Mesenchymal stem cell (in vitro differentiated cells and primary cell): ENCODE data around the gene OXSR1.

Source experiments
- DNase-seq: peaks from one replicate; pipeline ENCODE4 v3.0.0-alpha.2; 2013
- H2AFZ ChIP-seq: one replicate; pipeline ENCODE4 v1.6.1; 2013; ENCODE audit warnings: low read depth, mild to moderate bottlenecking, control low read depth, inconsistent platforms, low read length, moderate library complexity
- H2AK5ac ChIP-seq: 2 replicates; pipeline ENCODE4 v1.6.1; 2013; ENCODE audit warnings: low read length, moderate library complexity, mild to moderate bottlenecking, inconsistent platforms; ENCODE audit not compliant: severe bottlenecking
- H2BK120ac ChIP-seq: one replicate; pipeline ENCODE4 v1.6.1; 2013; ENCODE audit warnings: low read depth, mild to moderate bottlenecking, inconsistent platforms, low read length, moderate library complexity
- H2BK12ac ChIP-seq, 2 experiments: one replicate each; pipeline ENCODE4 v1.6.1; 2013; ENCODE audit warnings: inconsistent platforms in 2 of 2, low read length in 2 of 2, mild to moderate bottlenecking in 2 of 2, moderate library complexity in 2 of 2, control low read depth in 1 of 2
- H2BK15ac ChIP-seq: one replicate; pipeline ENCODE4 v1.6.1; 2013; ENCODE audit warnings: mild to moderate bottlenecking, low read depth, inconsistent platforms; ENCODE audit not compliant: poor library complexity, severe bottlenecking
- H2BK5ac ChIP-seq: 2 replicates; pipeline ENCODE4 v1.6.1; 2013; ENCODE audit warnings: low read depth, mild to moderate bottlenecking, low read length, control low read depth, inconsistent platforms; ENCODE audit not compliant: poor library complexity, severe bottlenecking
- H3K14ac ChIP-seq, 2 experiments: one replicate each; pipeline ENCODE4 v1.6.1; 2013; ENCODE audit warnings: inconsistent platforms in 2 of 2, low read length in 2 of 2, control low read depth in 1 of 2, mild to moderate bottlenecking in 1 of 2, moderate library complexity in 1 of 2
- H3K18ac ChIP-seq, 2 experiments: one replicate each; pipeline ENCODE4 v1.6.1; 2013; ENCODE audit warnings: inconsistent platforms in 2 of 2, low read length in 2 of 2, control low read depth in 1 of 2, low read depth in 1 of 2, mild to moderate bottlenecking in 1 of 2
- H3K23ac ChIP-seq, 2 experiments: one replicate each; pipeline ENCODE4 v1.6.1; 2013; ENCODE audit warnings: inconsistent platforms in 2 of 2, low read length in 2 of 2, mild to moderate bottlenecking in 2 of 2, moderate library complexity in 2 of 2, control low read depth in 1 of 2
- H3K27ac ChIP-seq: 2 replicates; pipeline ENCODE4 v1.5.1; 2013; ENCODE audit warnings: mild to moderate bottlenecking, moderate library complexity, low read length, control low read depth, inconsistent platforms; ENCODE audit not compliant: poor library complexity, severe bottlenecking
- H3K27me3 ChIP-seq, 2 experiments: 2 replicates each; pipeline versions ENCODE4 v1.6.1 to v1.7.0; 2013; ENCODE audit warnings: low read length in 2 of 2, mild to moderate bottlenecking in 2 of 2, moderate library complexity in 2 of 2, control low read depth in 1 of 2, inconsistent platforms in 1 of 2; ENCODE audit not compliant: control insufficient read depth in 1 of 2, insufficient read depth in 1 of 2
- H3K36me3 ChIP-seq, 2 experiments: 2 replicates each; pipeline versions ENCODE4 v1.6.1 to v1.7.0; 2013; ENCODE audit warnings: low read length in 2 of 2, control low read depth in 1 of 2, inconsistent platforms in 1 of 2, low read depth in 1 of 2, mild to moderate bottlenecking in 1 of 2; ENCODE audit not compliant: insufficient read depth in 2 of 2, control insufficient read depth in 1 of 2
- H3K4ac ChIP-seq, 2 experiments: one replicate each; pipeline ENCODE4 v1.6.1; 2013; ENCODE audit warnings: inconsistent platforms in 2 of 2, low read length in 2 of 2, mild to moderate bottlenecking in 2 of 2, moderate library complexity in 2 of 2, control low read depth in 1 of 2, low read depth in 1 of 2
- H3K4me1 ChIP-seq: 2 replicates; pipeline ENCODE4 v1.6.1; 2013; ENCODE audit warnings: low read depth, low read length, control low read depth; ENCODE audit not compliant: control insufficient read depth, insufficient read depth
- H3K4me2 ChIP-seq: 2 replicates; pipeline ENCODE4 v1.6.1; 2013; ENCODE audit warnings: low read length, mild to moderate bottlenecking, inconsistent platforms; ENCODE audit not compliant: poor library complexity, severe bottlenecking
- H3K4me3 ChIP-seq, 2 experiments: 2 replicates each; pipeline versions ENCODE4 v1.5.1 to v1.7.0; 2013; ENCODE audit warnings: low read length in 2 of 2, mild to moderate bottlenecking in 2 of 2, control low read depth in 1 of 2, low read depth in 1 of 2; ENCODE audit not compliant: insufficient read depth in 1 of 2
- H3K79me1 ChIP-seq: replicated peaks from 2 replicates; pipeline ENCODE4 v1.6.1; 2013; ENCODE audit warnings: mild to moderate bottlenecking, control low read depth, low read length, inconsistent platforms; ENCODE audit not compliant: poor library complexity, severe bottlenecking
- H3K9ac ChIP-seq: 2 replicates; pipeline ENCODE4 v1.7.0; 2013; ENCODE audit warnings: mild to moderate bottlenecking, low read length, moderate library complexity
- H3K9me3 ChIP-seq: 2 replicates; pipeline ENCODE4 v1.7.0; 2013; ENCODE audit warnings: mild to moderate bottlenecking, low read length; ENCODE audit not compliant: control insufficient read depth
- H4K8ac ChIP-seq: one replicate; pipeline ENCODE4 v1.6.1; 2013; ENCODE audit warnings: inconsistent platforms, mild to moderate bottlenecking, low read length, moderate library complexity
- H4K91ac ChIP-seq: one replicate; pipeline ENCODE4 v1.6.1; 2013; ENCODE audit warnings: mild to moderate bottlenecking, low read length, inconsistent platforms
- WGBS: methylation state at CpG from one replicate; pipeline ENCODE4 v1.1.7; 2013; ENCODE audit warnings: mixed read lengths; 5-methylcytosine and 5-hydroxymethylcytosine counted together

Gene OXSR1

GRCh38 chr3:38142959-38143358 is 22.4 kb upstream of the OXSR1 start:
- Histone ChIP-seq H3K18ac (no peak overlapping the region), H2BK15ac (no peak overlapping the region), H3K4me3 (no peak overlapping the region), H3K27me3 (no peaks in the 10 kb centered on the region), H3K27ac (no peak overlapping the region), H4K8ac (no peak overlapping the region), H3K9ac (no peak overlapping the region), H3K4me2 (no peak overlapping the region), H2AFZ (no peak overlapping the region), H3K79me1 (peaks cover 19% of the 10 kb centered on the region), H2BK12ac (no peak overlapping the region), H3K14ac (no peak overlapping the region), H3K36me3 (peaks cover 23 to 24% of the 10 kb centered on the region in 2 experiments), H2BK120ac (no peak overlapping the region), H3K9me3 (peaks cover 14% of the 10 kb centered on the region), H2AK5ac (no peak overlapping the region), H3K4ac (no peak overlapping the region), H3K4me1 (peaks cover 22% of the 10 kb centered on the region), H4K91ac (no peak overlapping the region), H3K23ac (no peak overlapping the region), H2BK5ac (no peak overlapping the region)
- WGBS: 100% methylated on average over 1 of the region's 1 CpG
- DNase-seq: no peak

GRCh38 chr3:38143511-38143910 is 21.8 kb upstream of the OXSR1 start:
- no peak overlapping the region for H4K91ac ChIP-seq
- H2BK12ac ChIP-seq: no peak overlapping the region
- H3K79me1 ChIP-seq: peaks cover 19% of the 10 kb centered on the region
- H2BK120ac ChIP-seq: no peak overlapping the region
- H3K27ac ChIP-seq: no peak overlapping the region
- no peak overlapping the region for H2AK5ac ChIP-seq
- no peak overlapping the region for H3K4me2 ChIP-seq
- H3K27me3 ChIP-seq: no peaks in the 10 kb centered on the region
- 73% methylated on average over 3 of the region's 3 CpGs for WGBS
- H3K18ac ChIP-seq: no peak overlapping the region
- no peak overlapping the region for H3K4me3 ChIP-seq
- no peak overlapping the region for H2AFZ ChIP-seq
- H4K8ac ChIP-seq: no peak overlapping the region
- H3K14ac ChIP-seq: no peak overlapping the region
- H3K4me1 ChIP-seq: peaks cover 17% of the 10 kb centered on the region
- DNase-seq: no peak
- no peak overlapping the region for H3K4ac ChIP-seq
- peaks cover 23 to 24% of the 10 kb centered on the region in 2 experiments for H3K36me3 ChIP-seq
- H3K9me3 ChIP-seq: peaks cover 14% of the 10 kb centered on the region
- no peak overlapping the region for H3K23ac ChIP-seq
- H3K9ac ChIP-seq: no peak overlapping the region
- no peak overlapping the region for H2BK15ac ChIP-seq
- no peak overlapping the region for H2BK5ac ChIP-seq

GRCh38 chr3:38146504-38146903 is 18.8 kb upstream of the OXSR1 start:
- H2BK12ac ChIP-seq: no peak overlapping the region
- peaks cover 10 to 12% of the 10 kb centered on the region in 2 experiments for H3K36me3 ChIP-seq
- peaks cover 14% of the 10 kb centered on the region for H3K9me3 ChIP-seq
- no peak overlapping the region for H2BK15ac ChIP-seq
- H3K79me1 ChIP-seq: no peaks in the 10 kb centered on the region
- no peak overlapping the region for H2AFZ ChIP-seq
- H2BK120ac ChIP-seq: no peak overlapping the region
- no peak overlapping the region for H3K23ac ChIP-seq
- no peak overlapping the region for H3K9ac ChIP-seq
- DNase-seq: no peak
- H4K8ac ChIP-seq: no peak overlapping the region
- no CpG with 5 or more reads among the region's 2 CpGs for WGBS
- H3K27me3 ChIP-seq: no peaks in the 10 kb centered on the region
- no peak overlapping the region for H3K27ac ChIP-seq
- H2BK5ac ChIP-seq: no peak overlapping the region
- H3K14ac ChIP-seq: no peak overlapping the region
- H3K4me3 ChIP-seq: no peak overlapping the region
- no peak overlapping the region for H3K4me2 ChIP-seq
- no peak overlapping the region for H3K18ac ChIP-seq
- no peak overlapping the region for H2AK5ac ChIP-seq
- H4K91ac ChIP-seq: no peak overlapping the region
- H3K4me1 ChIP-seq: peaks cover 6% of the 10 kb centered on the region
- H3K4ac ChIP-seq: no peak overlapping the region

GRCh38 chr3:38147421-38147820 is 17.9 kb upstream of the OXSR1 start:
- Histone ChIP-seq H3K27ac (no peak overlapping the region), H3K4me2 (no peak overlapping the region), H2AFZ (no peak overlapping the region), H3K9ac (no peak overlapping the region), H3K4me1 (no peaks in the 10 kb centered on the region), H4K91ac (no peak overlapping the region), H2BK12ac (no peak overlapping the region), H3K18ac (no peak overlapping the region), H2BK15ac (no peak overlapping the region), H3K14ac (no peak overlapping the region), H3K4me3 (no peak overlapping the region), H2BK5ac (no peak overlapping the region), H3K27me3 (no peaks in the 10 kb centered on the region), H3K79me1 (no peaks in the 10 kb centered on the region), H4K8ac (no peak overlapping the region), H3K36me3 (peaks cover 3% of the 10 kb centered on the region in 2 experiments), H2BK120ac (no peak overlapping the region), H3K23ac (no peak overlapping the region), H3K4ac (no peak overlapping the region), H2AK5ac (no peak overlapping the region), H3K9me3 (peaks cover 14% of the 10 kb centered on the region)
- WGBS: 100% methylated on average over 2 of the region's 3 CpGs
- no peak for DNase-seq
